WTC11 (cell line): ENCODE measurements around the gene GEMIN7. TPM values are rescaled to one million over a fixed set of nuclear protein-coding genes. Genes with fewer than 3 reads are reported as not detected.

ENCODE experiments used
- ATAC-seq: fragments of 200-7000 bp; cut with Tn5 transposase; 2 replicates; pipeline ENCODE4 v1.10.0; 2021; ENCODE audit warnings: mild to moderate bottlenecking, moderate library complexity
- Bru-seq: library from RNA; stranded (reverse); fragments of 400-500 nt; gene quantifications from one replicate; lab custom pipeline; 2021; lab: Mats Ljungman, UMichigan
- CTCF ChIA-PET: fragments of 300-600 bp; sonication (Branson Sonifier 250); formaldehyde crosslinking; loops from one replicate; lab custom pipeline; 2021; ENCODE audit warnings: antibody characterized with exemption; lab: Charles Lee
- POLR2A ChIA-PET: fragments of 350-600 bp; sonication (Branson Sonifier 250); formaldehyde crosslinking; loops from one replicate; lab custom pipeline; 2021; ENCODE audit warnings: antibody characterized with exemption; lab: Charles Lee
- DNase-seq: peaks from one replicate; pipeline ENCODE4 v3.0.0; 2021; ENCODE audit warnings: low spot score
- H3K27ac Mint-ChIP-seq: 2 replicates; pipeline ENCODE4 v1.8.0; 2021; ENCODE audit warnings: mixed read lengths
- H3K27me3 Mint-ChIP-seq: 2 replicates; pipeline ENCODE4 v1.8.0; 2021; ENCODE audit warnings: low read depth, mild to moderate bottlenecking, moderate library complexity, mixed read lengths
- H3K36me3 Mint-ChIP-seq: 2 replicates; pipeline ENCODE4 v1.8.0; 2021; ENCODE audit warnings: mixed read lengths
- H3K4me1 Mint-ChIP-seq: 2 replicates; pipeline ENCODE4 v1.8.0; 2022; ENCODE audit warnings: mixed read lengths
- H3K4me3 Mint-ChIP-seq: 2 replicates; pipeline ENCODE4 v1.8.0; 2021; ENCODE audit warnings: mild to moderate bottlenecking, moderate library complexity, mixed read lengths
- H3K9me3 Mint-ChIP-seq: 2 replicates; pipeline ENCODE4 v1.8.0; 2021; ENCODE audit warnings: mixed read lengths
- AFF4 ChIP-seq: sonication (generic); formaldehyde crosslinking; IDR thresholded peaks from 2 replicates; pipeline ENCODE4 v1.8.1; 2023; ENCODE audit warnings: mild to moderate bottlenecking, missing genetic modification reagents, borderline replicate concordance
- CDX4 ChIP-seq: fragments of 250-450 bp; sonication (Bioruptor Pico); IDR thresholded peaks from 2 replicates; pipeline ENCODE4 v1.9.0; 2021; ENCODE audit warnings: moderate library complexity, mild to moderate bottlenecking, inconsistent platforms, borderline replicate concordance
- CREM ChIP-seq: sonication (generic); formaldehyde crosslinking; IDR thresholded peaks from 2 replicates; pipeline ENCODE4 v1.8.1; 2022; ENCODE audit warnings: mild to moderate bottlenecking, missing genetic modification reagents, moderate library complexity
- E2F4 ChIP-seq: sonication (generic); formaldehyde crosslinking; IDR thresholded peaks from 2 replicates; pipeline ENCODE4 v1.8.1; 2022; ENCODE audit warnings: low read depth, mild to moderate bottlenecking, moderate library complexity, missing genetic modification reagents, borderline replicate concordance
- EMX1 ChIP-seq: fragments of 250-450 bp; sonication (Bioruptor Pico); IDR thresholded peaks from 2 replicates; pipeline ENCODE4 v1.8.0; 2021; ENCODE audit warnings: mild to moderate bottlenecking
- JAZF1 ChIP-seq: fragments of 250-450 bp; sonication (Bioruptor Pico); IDR thresholded peaks from 2 replicates; pipeline ENCODE4 v1.9.0; 2021; ENCODE audit warnings: moderate library complexity, mild to moderate bottlenecking, inconsistent platforms
- JUN ChIP-seq: sonication (generic); formaldehyde crosslinking; IDR thresholded peaks from 2 replicates; pipeline ENCODE4 v1.8.0; 2023; ENCODE audit warnings: mild to moderate bottlenecking, missing genetic modification reagents
- MAX ChIP-seq: sonication (generic); formaldehyde crosslinking; IDR thresholded peaks from 2 replicates; pipeline ENCODE4 v1.8.0; 2022; ENCODE audit warnings: mild to moderate bottlenecking, missing genetic modification reagents
- MYBL2 ChIP-seq: sonication (generic); formaldehyde crosslinking; IDR thresholded peaks from 2 replicates; pipeline ENCODE4 v1.8.1; 2023; ENCODE audit warnings: mild to moderate bottlenecking, moderate library complexity, missing genetic modification reagents
- NFATC4 ChIP-seq: fragments of 250-450 bp; sonication (Bioruptor Pico); IDR thresholded peaks from 2 replicates; pipeline ENCODE4 v1.9.0; 2021; ENCODE audit warnings: mild to moderate bottlenecking
- PREB ChIP-seq: sonication (generic); formaldehyde crosslinking; IDR thresholded peaks from 2 replicates; pipeline ENCODE4 v1.8.1; 2022; ENCODE audit warnings: mild to moderate bottlenecking, missing genetic modification reagents, moderate library complexity, borderline replicate concordance
- PRRX2 ChIP-seq: fragments of 250-450 bp; sonication (Bioruptor Pico); IDR thresholded peaks from 2 replicates; pipeline ENCODE4 v1.8.0; 2021; ENCODE audit warnings: mild to moderate bottlenecking
- RELA ChIP-seq: sonication (generic); formaldehyde crosslinking; IDR thresholded peaks from 2 replicates; pipeline ENCODE4 v1.8.1; 2022; ENCODE audit warnings: missing genetic modification reagents, mild to moderate bottlenecking, borderline replicate concordance
- SMAD3 ChIP-seq: sonication (generic); formaldehyde crosslinking; IDR thresholded peaks from 2 replicates; pipeline ENCODE4 v1.8.0; 2022; ENCODE audit warnings: missing genetic modification reagents, mild to moderate bottlenecking, borderline replicate concordance
- SOX15 ChIP-seq: fragments of 250-450 bp; sonication (Bioruptor Pico); IDR thresholded peaks from 2 replicates; pipeline ENCODE4 v1.9.0; 2021; ENCODE audit warnings: mild to moderate bottlenecking
- STAT6 ChIP-seq: sonication (generic); formaldehyde crosslinking; conservative IDR thresholded peaks from 2 replicates; pipeline ENCODE4 v1.8.1; 2023; ENCODE audit warnings: mild to moderate bottlenecking, low read depth, missing genetic modification reagents, moderate library complexity
- ZMAT4 ChIP-seq: fragments of 250-450 bp; sonication (Bioruptor Pico); IDR thresholded peaks from 2 replicates; pipeline ENCODE4 v1.9.0; 2021; ENCODE audit warnings: mild to moderate bottlenecking
- ZNF281 ChIP-seq: sonication (generic); formaldehyde crosslinking; IDR thresholded peaks from 2 replicates; pipeline ENCODE4 v1.8.0; 2023; ENCODE audit warnings: mild to moderate bottlenecking, missing genetic modification reagents
- ZNF423 ChIP-seq: fragments of 250-450 bp; sonication (Bioruptor Pico); IDR thresholded peaks from 2 replicates; pipeline ENCODE4 v2.1.2; 2022; ENCODE audit warnings: mild to moderate bottlenecking, moderate library complexity
- long read RNA-seq, 3 experiments: library from RNA in 1 of 3; library from capped mRNA in 1 of 3; library from polyadenylated mRNA in 1 of 3; unstranded in 2 of 3; stranded (forward) in 1 of 3; transcript quantifications; one replicate each; pipeline ENCODE4 v2.0.0, GENCODE V29; 2021
- total RNA-seq: library from RNA; stranded (reverse); gene quantifications from 3 replicates; pipeline ENCODE4 v1.2.3, GENCODE V29; 2021

Gene GEMIN7
- total RNA-seq (55.0 to 60.3 TPM (median 55.3 TPM) in 3 replicates), Bru-seq, nascent RNA (percentile 81 among the genes with signal in this experiment)
- long read RNA-seq, experiment 1, transcript GEMIN7-203 (2 exons, 848 nt): minor isoform, 7 of 88 reads
- long read RNA-seq, experiment 1, transcript GEMIN7-204 (3 exons, 576 nt): minor isoform, 5 of 88 reads
- long read RNA-seq, experiment 1, transcript GEMIN7-201 (3 exons, 1,657 nt): minor isoform, 26 of 88 reads
- long read RNA-seq, experiment 1, transcript GEMIN7-202 (2 exons, 716 nt): major isoform, 30 of 88 reads
- long read RNA-seq, experiment 1, partial matches to known transcripts: 7 of 88 reads
- long read RNA-seq, experiment 1, other reads (novel, unspliced or antisense): 13 of 88 reads
- long read RNA-seq, experiment 2, transcript GEMIN7-201 (3 exons, 1,657 nt): minor isoform, 18 of 59 reads
- long read RNA-seq, experiment 2, transcript GEMIN7-202 (2 exons, 716 nt): major isoform, 22 of 59 reads
- long read RNA-seq, experiment 2, partial matches to known transcripts: 7 of 59 reads
- long read RNA-seq, experiment 2, other reads (novel, unspliced or antisense): 12 of 59 reads
- long read RNA-seq, experiment 3, transcript GEMIN7-203 (2 exons, 848 nt): minor isoform, 10 of 162 reads
- long read RNA-seq, experiment 3, transcript GEMIN7-201 (3 exons, 1,657 nt): minor isoform, 49 of 162 reads
- long read RNA-seq, experiment 3, transcript GEMIN7-202 (2 exons, 716 nt): major isoform, 69 of 162 reads
- long read RNA-seq, experiment 3, transcript GEMIN7-204 (3 exons, 576 nt): minor isoform, 13 of 162 reads
- long read RNA-seq, experiment 3, partial matches to known transcripts: 3 of 162 reads
- long read RNA-seq, experiment 3, other reads (novel, unspliced or antisense): 18 of 162 reads

- H3K27me3 Mint-ChIP-seq: no peaks in the 10 kb centered on the region
- H3K9me3 Mint-ChIP-seq: no peaks in the 10 kb centered on the region
- ChIA-PET POLR2A (interaction anchor here (0.5 to 2.7 kb wide), 6 partner anchors 10 to 151 kb away, joined by 3 to 36 read pairs (median 4); partner anchors contain the start of genes CLASRP and PPP1R37), CTCF (interaction anchor here (0.6 to 2.9 kb wide), 12 partner anchors 10 to 99 kb away, joined by 3 to 23 read pairs (median 4); partner anchors contain the start of genes BLOC1S3, PPP1R37 and TRAPPC6A)
- H3K4me1 Mint-ChIP-seq: peaks cover 52% of the 10 kb centered on the region
- peak within 1 kb of the TSS; percentile 99 for H3K27ac Mint-ChIP-seq
- ATAC-seq: peak; percentile 48
- peaks cover 14% of the 10 kb centered on the region for H3K36me3 Mint-ChIP-seq
- DNase-seq: peak; percentile 89
- H3K4me3 Mint-ChIP-seq: peak within 1 kb of the TSS; percentile 99
- TF ChIP-seq SMAD3 (CRISPR knock-in tag): 0 out of 2 replicates have a peak, but pooled peaks have one; percentile 50
- TF ChIP-seq CDX4 (CRISPR knock-in tag): no peak
- no peak for TF ChIP-seq NFATC4 (CRISPR knock-in tag)
- TF ChIP-seq CREM (CRISPR knock-in tag): peak; percentile 42; the same call in 1 of the 2 replicates
- TF ChIP-seq EMX1 (CRISPR knock-in tag): no peak
- TF ChIP-seq ZNF281 (CRISPR knock-in tag): peak; percentile 63
- TF ChIP-seq PREB (CRISPR knock-in tag): 0 out of 2 replicates have a peak, but pooled peaks have one; percentile 22
- TF ChIP-seq AFF4 (CRISPR knock-in tag): no peak
- peak; percentile 96 for TF ChIP-seq MAX (CRISPR knock-in tag)
- no peak for TF ChIP-seq ZMAT4 (CRISPR knock-in tag)
- TF ChIP-seq MYBL2 (CRISPR knock-in tag): peak; percentile 88
- TF ChIP-seq JAZF1 (CRISPR knock-in tag): no peak
- TF ChIP-seq STAT6: no peak
- peak; percentile 89; the same call in 1 of the 2 replicates for TF ChIP-seq JUN (CRISPR knock-in tag)
- TF ChIP-seq PRRX2 (CRISPR knock-in tag): no peak
- TF ChIP-seq ZNF423 (CRISPR knock-in tag): peak; percentile 61; the same call in 1 of the 2 replicates
- TF ChIP-seq E2F4: peak; percentile 90
- TF ChIP-seq RELA (CRISPR knock-in tag): peak; percentile 95
- TF ChIP-seq SOX15 (CRISPR knock-in tag): no peak
Observed at GRCh38 chr19:45079063-45079910, at the start of gene GEMIN7. TSS of gene GEMIN7 (plus strand) at chr19:45079260. CDS start at chr19:45090115, 10,855 bp downstream.
